ENCODE measurements around the gene INPP5F.
"Not testable (repeated sequence)": the region's sequence is repeated elsewhere in the genome, so short reads cannot be mapped to it uniquely, and the experiment has no call there.

The INPP5F gene

DNA sequence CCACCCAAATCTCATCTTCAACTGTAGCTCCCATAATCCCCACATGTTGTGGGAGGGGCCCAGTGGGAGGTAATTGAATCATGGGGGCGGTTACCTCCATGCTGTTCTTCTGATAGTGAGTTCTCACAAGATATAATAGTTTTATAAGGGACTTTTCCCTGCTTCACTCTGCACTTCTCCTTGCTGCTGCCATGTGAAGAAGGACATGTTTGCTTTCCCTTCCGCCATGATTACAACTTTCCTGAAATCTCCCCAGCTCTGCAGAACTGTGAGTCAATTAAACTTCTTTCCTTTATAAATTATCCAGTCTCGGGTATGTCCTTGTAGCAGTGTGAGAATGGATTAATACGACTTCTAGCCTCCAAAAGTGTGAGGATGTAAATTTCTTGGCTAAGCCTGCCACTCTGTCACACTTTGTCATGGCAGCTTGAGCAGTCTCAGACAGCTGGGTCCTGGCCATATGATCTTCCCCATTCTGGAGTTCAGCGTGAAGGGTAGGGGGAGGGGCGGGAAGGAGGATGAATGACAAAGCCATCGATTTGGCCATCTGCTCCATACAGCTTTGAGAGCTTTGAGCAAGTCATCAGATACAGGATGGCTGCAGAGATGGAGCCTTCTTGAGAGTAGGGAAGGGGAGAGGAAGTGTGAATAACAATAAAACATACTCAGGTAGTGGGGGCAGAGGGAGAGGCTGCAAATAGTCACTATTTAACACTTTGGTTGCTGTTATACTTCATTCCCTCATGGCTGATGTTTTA is 19.1 kb upstream of the INPP5F start:
- DNase-seq = no peak

DNA sequence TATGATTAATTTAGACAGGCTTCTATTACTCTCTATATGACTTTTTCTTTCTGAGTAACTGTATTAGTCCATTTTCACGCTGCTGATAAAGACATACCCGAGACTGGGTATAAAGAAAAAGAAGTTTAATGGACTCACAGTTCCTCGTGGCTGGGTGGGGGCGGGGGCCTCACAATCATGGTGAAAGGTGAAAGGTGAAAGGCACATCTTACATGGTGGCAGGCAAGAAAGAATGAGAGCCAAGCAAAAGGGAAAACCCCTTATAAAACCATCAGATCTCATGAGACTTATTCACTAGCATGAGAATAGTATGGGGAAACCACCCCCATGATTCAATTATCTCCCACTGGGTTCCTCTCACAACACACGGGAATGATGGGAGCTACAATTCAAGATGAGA is 18.5 kb upstream of the INPP5F start:
- not testable (repeated sequence) for DNase-seq

DNA sequence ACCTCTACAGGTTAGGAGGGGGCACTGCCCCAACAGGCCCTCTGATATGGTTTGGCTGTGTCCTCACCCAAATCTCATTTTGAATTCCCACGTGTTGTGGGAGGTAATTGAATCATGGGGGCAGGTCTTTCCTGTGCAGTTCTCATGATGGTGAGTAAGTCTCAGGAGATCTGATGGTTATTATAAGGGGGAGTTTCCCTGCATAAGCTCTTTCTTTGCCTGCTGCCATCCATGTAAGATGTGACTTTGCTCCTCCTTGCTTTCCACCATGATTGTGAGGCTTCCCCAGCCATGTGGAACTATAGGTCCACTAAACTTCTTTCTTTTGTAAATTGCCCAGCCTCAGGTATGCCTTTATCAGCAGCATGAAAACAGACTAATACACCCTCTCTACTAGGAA is 14.9 kb upstream of the INPP5F start:
- not testable (repeated sequence) for DNase-seq

DNA sequence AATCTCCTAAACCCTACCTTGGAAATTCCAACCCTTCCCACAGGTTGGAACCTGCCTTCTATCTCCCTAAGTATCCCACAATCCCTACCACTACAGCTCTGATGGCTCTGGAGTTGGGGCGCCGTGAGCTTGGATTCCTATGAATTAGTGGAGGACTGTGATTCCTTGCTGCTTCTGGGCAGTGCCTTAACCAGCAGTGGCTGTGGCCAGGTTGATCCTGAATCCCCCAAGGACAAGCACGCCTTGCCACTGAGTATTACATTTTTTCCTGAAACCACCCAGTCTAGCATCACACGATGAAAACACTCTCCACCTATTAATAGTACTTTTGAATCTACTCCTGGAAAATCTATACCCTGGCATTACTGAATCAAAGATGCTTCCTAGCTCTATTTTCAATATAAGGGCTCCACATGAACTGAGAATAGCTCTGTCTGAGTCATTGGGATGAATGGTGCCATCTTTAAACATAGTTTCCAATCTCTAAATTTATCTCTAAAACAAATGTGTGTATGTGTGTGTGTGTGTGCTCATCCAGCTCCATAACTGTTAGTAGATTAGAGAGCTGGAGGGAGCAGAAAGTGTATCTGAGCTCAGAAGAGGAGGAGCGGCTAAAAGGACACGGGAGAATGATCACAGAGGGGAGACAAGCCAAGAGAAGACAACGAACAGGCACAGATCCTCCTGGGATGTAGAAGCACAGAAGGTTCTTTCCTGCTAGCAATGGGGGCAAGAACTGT is 11.9 kb upstream of the INPP5F start:
- no peak for DNase-seq

DNA sequence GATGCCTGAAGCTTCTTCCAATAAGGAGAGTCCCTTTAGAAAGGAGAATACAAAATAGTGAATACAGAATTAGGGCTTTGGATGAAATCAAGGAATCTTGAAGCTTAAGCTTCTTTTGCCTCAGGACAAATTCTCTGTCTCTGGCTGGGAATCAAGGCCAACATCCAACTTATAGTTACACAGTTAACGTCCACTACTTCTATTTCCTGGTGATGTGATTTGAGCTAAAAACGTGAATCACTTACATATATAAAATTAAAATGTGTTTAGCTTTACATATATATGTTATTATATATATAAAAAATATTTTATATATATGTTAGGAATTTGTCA is 11.4 kb upstream of the INPP5F start:
- no peak for DNase-seq

DNA sequence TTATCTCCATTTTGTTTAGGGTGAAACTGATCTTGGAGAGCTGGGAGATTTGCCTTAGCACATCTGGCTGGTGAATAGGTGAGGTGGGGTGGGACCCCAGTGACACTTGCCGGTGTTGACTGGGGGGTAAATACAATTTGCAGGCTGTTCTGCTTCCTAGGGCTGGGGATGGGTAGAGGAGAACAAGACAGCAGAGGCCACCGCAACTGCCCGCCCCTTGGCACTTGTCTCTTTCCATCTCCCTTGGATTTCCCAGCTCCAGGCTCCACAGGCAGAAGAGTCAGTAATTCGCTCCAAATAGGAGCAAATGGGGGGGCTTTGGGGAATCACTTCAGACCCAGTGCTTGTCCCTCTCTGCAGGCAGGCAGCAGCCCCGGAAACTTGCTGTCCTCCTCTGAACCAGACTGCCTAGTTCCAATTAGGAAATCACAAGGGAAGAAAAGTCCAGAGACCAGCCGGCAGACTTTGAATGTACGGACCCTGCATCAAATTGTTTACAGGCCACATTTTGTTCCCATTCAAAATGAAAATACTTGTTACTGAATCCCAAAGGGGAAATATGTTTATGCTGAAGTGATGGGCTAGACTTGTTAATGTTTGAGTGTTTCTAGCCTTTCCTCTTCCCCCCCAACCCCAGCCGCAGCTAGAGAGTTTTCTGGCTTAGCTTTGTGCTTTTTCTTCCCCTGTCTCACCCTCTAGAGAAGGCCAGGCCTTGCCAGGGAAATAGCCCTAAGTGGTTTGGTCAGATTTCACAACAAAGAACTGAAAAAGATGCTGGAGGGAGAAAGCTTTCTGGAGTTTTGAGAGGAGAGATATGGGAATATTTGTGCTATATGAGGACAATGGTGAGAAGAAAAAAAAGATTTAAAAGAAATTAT is 10.0 kb upstream of the INPP5F start:
- DNase-seq = no peak

DNA sequence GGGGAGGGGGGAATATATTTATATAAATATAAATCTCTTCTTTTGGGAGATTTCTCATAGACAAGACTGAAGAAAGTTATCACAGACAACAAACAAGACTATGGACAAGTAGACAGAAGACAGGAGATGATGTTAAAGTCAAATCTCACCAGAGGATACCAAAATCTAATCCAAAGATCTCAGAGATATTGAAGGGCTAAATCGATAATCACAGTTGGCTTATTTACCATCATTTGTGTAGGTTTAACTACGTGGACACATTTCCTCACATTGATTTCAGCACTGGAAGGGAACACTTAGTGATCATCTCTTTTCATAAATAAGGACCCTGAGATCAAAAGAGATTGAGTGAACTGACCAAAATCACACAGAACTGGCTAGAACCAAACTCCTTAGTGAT is 2.7 kb upstream of the INPP5F start:
- DNase-seq = no peak

DNA sequence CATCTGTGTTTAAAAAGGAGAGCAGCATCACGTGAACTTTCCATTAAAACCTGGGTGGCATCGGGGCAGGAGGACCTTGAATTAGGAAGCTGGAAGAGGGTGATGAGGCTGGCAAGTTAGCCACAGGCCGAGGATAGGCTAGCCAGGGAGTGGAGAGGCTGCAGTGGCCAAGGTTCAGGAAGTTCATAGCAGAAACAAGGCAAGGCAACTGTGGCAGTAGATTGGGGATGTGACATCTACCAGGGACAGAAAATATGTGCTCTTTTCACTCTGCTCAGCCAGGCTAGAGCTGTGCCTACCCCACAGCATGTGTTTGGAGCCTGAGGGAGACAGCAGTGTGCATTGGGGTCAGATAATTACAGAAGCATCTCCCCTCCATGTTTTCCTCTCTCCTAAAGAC is 2.2 kb upstream of the INPP5F start:
- no peak for DNase-seq

DNA sequence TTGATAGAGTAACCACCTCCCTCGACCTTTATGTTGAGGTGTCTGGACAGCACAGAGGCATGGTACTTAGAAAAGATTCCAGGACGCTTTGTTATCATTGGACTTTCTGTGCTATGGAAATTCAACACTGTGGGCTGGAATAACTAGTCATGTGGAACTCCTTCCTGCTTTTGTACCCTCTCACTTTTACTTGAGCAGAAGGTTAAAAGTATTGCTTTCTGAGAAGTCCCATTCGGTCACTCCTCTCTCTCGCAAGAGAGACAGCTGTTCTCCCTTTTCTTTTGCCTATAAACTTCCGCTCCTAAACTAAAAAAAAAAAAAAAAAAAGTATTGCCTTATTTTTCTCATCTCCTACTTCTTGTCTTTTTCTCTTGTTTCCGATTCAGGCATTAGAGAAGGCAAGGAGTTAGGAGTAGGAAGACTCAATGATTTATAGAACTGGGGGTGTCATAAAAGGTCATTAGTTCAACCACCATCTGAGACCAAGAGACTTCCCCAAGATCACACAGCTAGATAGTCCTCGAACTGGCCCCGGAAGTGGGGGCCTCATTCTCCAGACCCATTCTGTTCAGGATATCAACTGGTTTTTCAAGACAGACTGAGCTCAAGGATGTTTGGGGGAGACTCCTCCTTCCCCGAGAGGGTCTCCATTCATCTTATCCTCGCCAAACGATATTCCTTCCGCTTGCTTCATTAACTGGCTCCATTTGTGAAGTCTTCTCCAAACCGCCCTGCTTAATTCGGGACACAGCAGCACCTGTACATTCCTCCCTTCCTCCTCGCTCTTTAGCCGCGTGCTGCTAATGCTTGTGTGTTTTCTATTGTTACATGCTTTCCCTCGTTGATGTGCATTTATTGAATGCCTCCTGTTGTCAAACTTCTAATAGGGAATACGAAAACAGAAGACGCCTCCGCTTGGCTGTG is 995 bp upstream of the INPP5F start:
- DNase-seq = no peak

DNA sequence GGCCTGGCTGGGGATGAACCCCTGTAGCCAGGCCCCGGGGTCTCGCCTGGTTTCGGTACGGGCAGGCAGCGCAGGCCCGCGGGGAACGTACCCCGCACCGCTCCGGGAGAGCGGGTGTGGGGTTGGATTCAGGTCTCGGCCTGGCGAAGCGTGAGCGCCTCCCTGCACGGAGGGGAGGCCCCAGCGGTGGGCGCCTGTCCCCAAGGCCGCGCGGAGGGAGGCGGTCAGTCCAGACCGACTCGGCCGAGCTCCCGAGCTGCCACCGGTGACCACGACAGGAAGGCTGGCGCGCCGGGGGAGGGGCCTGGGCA is 378 bp upstream of the INPP5F start:
- no peak for DNase-seq

DNA sequence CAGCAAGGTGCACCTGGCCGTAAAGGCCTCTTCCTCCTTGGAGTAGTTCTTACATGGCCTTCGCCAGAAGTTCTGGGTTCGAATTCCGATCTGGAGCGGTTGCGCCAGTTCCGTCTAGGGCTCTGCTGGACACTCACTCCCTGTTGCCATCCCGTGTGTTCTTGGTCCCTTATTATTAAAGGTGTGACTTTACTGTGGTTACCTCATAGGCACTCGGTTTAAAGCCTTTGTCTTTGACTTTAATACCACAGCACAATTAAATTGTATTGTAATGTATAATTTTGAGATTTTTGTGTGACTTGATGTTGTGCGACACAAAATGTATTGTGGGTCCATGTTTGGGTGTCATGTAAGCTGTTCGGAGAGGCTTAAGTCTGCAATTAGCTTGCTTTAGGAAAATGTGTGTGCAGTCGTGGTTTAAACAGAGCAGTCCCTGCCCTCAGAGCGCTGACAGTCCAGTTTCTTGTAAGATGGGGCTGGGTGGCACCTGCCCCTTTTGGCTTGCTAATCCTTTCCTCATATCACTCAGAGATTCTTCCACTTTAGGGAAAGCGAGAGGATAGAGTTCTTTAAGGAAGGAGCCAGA is 919 bp downstream of the INPP5F start:
- no peak for DNase-seq

DNA sequence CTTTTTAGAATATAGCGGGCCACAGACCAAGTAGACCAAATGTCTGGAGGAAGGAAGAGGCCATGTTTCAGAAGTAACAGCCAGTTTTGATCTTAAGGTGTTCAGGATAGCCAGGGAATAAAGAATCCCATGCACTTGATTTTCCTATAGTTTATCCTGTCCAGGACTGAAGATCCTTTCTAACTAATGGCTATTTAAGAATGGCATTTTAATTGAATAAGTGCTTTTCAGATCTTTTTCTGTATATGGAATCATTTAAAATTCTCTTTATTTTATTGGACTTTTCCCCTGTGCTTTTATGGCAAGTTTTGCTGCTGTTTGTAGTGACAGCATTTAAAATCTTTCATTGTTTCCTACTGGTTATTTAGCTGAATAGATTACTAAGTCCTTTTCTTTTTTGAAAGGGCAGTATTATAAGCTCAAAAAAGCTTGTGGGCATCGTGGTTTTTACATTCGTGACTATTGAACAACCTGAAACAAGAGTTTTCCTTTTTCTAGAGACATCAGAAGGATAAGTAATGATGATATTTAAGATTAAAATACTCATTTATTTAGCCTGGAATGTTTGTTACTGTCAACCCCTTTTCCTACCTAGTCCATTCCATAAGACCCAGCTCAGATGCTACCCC is 2.4 kb downstream of the INPP5F start:
- no peak for DNase-seq

DNA sequence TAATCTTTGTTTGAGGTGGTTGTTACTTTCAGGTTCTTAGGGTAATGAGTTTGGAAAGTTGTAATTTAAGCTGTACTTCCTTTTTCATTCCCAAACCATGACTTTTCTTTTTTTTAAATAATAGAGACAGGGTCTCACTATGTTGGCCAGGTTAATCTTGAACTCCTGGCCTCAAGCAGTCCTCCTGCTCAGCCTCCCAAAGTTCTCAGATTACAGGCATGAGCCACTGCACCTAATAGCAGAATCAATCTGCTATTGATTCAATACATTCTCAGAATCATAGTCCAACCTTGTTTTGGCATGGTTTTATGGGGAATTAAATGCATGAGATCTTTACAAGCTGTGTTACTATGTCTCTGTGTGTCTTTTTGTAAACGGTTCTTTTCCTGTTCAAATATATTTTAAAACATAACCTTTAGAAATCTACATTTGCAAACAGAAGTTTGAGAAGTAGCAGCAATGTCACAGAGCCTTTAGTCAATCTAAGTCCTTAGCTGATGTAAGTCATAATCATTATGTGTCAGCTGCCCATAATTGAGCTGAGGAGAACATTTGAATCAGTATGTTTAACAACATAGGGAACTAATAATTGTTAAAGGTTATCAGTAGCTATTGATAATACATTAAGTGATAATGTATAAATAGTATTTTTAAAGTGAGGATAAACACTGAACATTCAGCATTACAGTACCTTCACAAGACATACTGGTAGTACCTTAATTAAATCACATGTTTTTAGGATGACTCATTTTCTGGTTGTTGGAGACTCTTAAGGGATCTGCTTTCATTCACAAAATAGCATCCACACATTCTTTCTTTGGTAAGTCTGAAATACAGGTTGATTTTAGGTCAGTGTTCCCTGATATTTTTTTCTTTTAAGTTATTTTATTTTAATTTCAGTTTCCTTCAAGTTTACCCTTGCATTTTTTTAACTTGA is 8.8 kb downstream of the INPP5F start:
- no peak for DNase-seq

DNA sequence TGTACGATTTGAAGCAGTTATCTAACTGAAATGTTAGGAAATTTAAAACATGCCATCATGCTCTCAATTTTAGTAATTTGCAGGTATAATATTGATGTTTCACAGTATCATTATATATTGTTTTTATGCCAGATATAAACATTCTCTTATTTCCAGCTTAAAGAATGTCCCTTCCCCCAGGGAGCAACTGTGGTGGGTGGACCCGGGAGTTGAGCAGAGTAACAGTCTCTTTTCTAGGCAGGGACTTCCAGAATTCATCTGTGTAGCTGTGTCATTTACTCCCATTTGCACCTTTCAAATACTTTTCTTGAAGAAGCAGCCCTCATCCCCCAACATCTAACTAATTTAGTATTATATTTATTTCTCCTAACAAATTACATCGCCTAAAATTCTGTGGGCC is 9.6 kb downstream of the INPP5F start:
- DNase-seq = no peak

DNA sequence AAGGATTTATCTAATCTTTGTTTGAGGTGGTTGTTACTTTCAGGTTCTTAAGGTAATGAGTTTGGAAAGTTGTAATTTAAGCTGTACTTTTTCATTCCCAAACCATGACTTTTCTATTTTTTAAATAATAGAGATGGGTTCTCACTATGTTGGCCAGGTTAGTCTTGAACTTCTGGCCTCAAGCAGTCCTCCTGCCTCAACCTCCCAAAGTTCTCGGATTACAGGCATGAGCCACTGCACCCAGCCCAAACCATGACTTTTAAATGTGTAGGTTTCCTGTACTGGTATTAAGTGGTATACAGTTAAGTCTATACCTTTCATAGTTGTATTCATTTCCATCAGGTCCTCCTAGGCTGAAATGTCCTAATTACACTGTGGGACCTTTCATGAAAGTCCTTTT is 10.4 kb downstream of the INPP5F start:
- DNase-seq = no peak

DNA sequence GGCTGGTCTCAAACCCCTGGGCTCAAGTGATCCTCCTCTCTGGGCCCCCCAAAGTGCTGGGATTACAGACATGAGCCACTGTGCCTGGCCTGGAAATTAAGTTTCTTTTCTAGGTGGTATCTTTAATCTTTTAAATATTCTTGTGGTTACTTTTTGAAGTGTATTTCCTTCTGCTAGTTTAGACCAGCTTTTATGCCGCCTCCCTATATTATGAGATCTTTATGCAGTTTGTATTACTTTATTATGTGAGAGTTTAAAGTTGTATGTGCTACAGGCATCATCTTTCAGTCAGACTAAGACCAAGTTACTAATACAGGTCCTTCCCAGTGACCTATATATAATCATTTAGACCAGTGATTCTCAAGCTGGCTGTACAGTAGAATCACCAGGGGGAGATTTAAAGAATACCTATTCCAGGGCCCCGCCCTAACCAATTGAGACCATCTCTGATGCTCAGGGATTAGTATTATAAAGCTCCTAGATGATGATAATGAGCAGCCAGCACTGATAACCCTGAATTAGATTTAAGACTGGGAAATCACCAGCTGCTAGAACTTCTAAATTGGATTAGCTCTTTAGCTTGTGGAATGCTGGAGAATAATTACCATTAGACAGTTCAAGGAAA is 11.3 kb downstream of the INPP5F start:
- DNase-seq = no peak

DNA sequence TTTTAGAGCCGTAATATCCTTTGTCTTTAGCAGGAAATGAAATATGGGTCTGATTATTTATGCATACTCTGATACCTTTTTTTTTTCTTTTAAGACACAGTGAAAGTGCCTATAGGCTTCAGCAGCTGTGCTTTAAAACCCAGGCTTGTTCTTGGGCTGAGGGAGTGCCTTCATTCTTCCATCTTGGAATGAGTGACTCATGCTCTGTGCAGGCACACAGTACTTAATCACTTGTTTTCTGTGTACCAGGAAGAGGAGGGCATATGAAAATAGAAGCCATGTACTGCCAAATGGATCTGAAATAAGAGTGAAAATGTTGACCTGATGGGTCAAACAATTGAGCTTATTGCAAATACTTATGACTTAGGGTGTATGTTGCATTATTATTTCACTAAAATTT is 12.0 kb downstream of the INPP5F start:
- peak; percentile 26 for DNase-seq

DNA sequence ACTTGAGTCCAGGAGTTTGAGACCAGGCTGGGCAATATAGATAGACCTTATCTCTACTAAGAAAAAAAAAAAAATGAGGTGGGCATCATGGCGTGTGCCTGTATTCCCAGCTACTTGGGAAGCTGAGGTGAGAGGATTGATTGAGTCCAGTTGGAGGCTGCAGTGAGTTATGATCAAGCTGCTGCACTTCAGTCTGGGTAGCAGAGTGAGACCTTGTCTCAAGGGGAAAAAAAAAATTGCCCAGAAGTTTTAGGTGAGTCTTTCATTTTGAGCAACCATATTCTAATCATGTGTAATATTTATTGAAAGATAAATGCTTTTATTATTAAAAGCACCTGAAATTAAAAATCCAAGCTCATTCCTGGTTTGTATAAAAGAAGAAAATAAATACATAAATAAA is 13.1 kb downstream of the INPP5F start:
- no peak for DNase-seq

DNA sequence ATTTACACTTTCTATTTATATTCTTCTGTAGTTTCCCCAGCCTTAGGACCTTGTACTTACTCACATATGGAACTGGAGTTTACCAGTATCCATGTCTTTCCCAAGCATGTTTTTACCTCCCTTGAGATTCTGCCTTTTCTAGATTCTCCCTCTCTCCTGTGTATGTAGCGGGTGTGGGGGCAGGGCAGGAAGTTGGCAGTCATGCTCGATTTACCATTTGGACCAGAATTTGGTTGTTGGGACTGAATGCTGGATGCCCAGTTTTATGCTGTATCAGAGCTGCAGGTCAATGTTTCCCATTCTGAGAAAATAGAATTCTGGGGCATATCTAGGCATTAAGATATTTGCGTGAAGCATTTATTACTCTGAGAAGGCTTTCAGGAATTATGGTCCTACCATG is 14.2 kb downstream of the INPP5F start:
- DNase-seq = no peak

DNA sequence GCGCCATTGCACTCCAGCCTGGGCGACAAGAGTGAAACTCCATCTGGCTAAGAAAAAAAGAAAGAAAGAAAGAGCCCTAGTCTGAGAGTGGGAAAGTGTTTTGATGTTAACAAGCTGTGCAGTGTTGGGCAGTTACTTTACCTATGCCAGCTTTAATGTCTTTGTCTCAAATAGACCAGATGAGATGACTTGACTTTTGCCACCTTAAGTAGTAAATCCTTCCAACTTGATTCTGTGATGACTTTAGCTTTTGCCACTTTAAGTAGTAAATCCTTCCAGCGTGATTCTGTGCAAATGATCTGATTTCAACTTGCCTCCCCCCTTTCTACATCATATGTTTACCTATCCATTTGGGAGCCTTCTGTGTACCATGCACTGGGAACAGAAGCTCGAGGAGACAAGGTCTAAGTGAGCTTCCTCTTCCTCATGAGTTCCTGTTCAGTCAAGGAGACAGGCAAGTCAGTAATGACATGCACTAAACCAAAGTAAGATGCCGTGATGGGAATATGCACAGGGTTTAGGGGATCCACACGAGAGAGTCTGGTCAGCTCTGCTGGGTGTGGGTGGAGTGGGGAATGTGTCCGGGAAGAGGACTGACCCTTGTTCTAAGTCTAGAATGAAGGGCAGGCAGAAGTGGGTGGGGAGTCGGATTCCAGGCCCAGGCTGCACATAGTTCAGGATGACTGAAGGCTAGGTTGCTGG is 17.2 kb downstream of the INPP5F start:
- DNase-seq = no peak

Data from 8988T (cell line).